Measurements from ENCODE around the gene ITGB8.

ITGB8 gene

GRCh38 chr7:20320322-20320721 lies 10.4 kb upstream of the ITGB8 start:
- no peak for TF ChIP-seq Cebpa-rat (IDR thresholded peaks at IDR 0.05)
- no peak overlapping the region for H3K4me2 ChIP-seq
- no peak overlapping the region for H3K27ac ChIP-seq
- no peaks in the 10 kb centered on the region for H3K36me3 ChIP-seq
- no peak overlapping the region for H3K9ac ChIP-seq
- no peaks in the 10 kb centered on the region for H4K20me1 ChIP-seq
- no peaks in the 10 kb centered on the region for H3K27me3 ChIP-seq
- H3K4me1 ChIP-seq, result peaks cover 6% of the 10 kb centered on the region
- no peaks in the 10 kb centered on the region for H3K9me3 ChIP-seq
- no peak overlapping the region for H3K4me3 ChIP-seq

GRCh38 chr7:20320786-20321185 lies 9.9 kb upstream of the ITGB8 start:
- no peaks in the 10 kb centered on the region for H3K27me3 ChIP-seq
- TF ChIP-seq Cebpa-rat (IDR thresholded peaks at IDR 0.05), result no peak
- H3K9me3 ChIP-seq, result no peaks in the 10 kb centered on the region
- no peak overlapping the region for H3K27ac ChIP-seq
- no peak overlapping the region for H3K4me3 ChIP-seq
- no peak overlapping the region for H3K4me2 ChIP-seq
- H3K4me1 ChIP-seq, result peaks cover 6% of the 10 kb centered on the region
- no peaks in the 10 kb centered on the region for H4K20me1 ChIP-seq
- H3K36me3 ChIP-seq, result no peaks in the 10 kb centered on the region
- H3K9ac ChIP-seq, result no peak overlapping the region

- H3K9me3 ChIP-seq, result no peaks in the 10 kb centered on the region
- H3K27me3 ChIP-seq, result no peaks in the 10 kb centered on the region; the same call in 1 of the 2 replicates
- H3K4me2 ChIP-seq, result no peak overlapping the region
- no peak overlapping the region for H3K27ac ChIP-seq
- peaks cover 6% of the 10 kb centered on the region for H3K4me1 ChIP-seq
- no peaks in the 10 kb centered on the region for H3K36me3 ChIP-seq
- TF ChIP-seq Cebpa-rat (IDR thresholded peaks at IDR 0.05), result no peak
- H4K20me1 ChIP-seq, result no peaks in the 10 kb centered on the region
- no peak overlapping the region for H3K4me3 ChIP-seq
- H3K9ac ChIP-seq, result no peak overlapping the region
Observed at GRCh38 chr7:20323595-20323994, 7.1 kb upstream of the ITGB8 start.

- peaks cover 8% of the 10 kb centered on the region for H4K20me1 ChIP-seq
- no peak overlapping the region for H3K4me2 ChIP-seq
- TF ChIP-seq Cebpa-rat (IDR thresholded peaks at IDR 0.05), result no peak
- peaks cover 26% of the 10 kb centered on the region for H3K27me3 ChIP-seq
- H3K9ac ChIP-seq, result no peak overlapping the region
- no peak overlapping the region for H3K4me3 ChIP-seq
- no peaks in the 10 kb centered on the region for H3K36me3 ChIP-seq
- no peaks in the 10 kb centered on the region for H3K9me3 ChIP-seq
- H3K4me1 ChIP-seq, result peaks cover 8% of the 10 kb centered on the region
- no peak overlapping the region for H3K27ac ChIP-seq
Observed at GRCh38 chr7:20326342-20326741, 4.4 kb upstream of the ITGB8 start.

- Histone ChIP-seq H4K20me1 (peaks cover 16% of the 10 kb centered on the region), H3K4me1 (peaks cover 15% of the 10 kb centered on the region), H3K27ac (no peak overlapping the region), H3K9me3 (no peaks in the 10 kb centered on the region), H3K9ac (no peak overlapping the region), H3K4me2 (no peak overlapping the region), H3K36me3 (no peaks in the 10 kb centered on the region), H3K27me3 (peaks cover 33% of the 10 kb centered on the region), H3K4me3 (no peak overlapping the region)
- TF ChIP-seq Cebpa-rat (IDR thresholded peaks at IDR 0.05), result no peak
Observed at GRCh38 chr7:20327055-20327454, 3.6 kb upstream of the ITGB8 start.

- Histone ChIP-seq H3K9ac (no peak overlapping the region), H4K20me1 (peaks cover 20% of the 10 kb centered on the region), H3K36me3 (no peaks in the 10 kb centered on the region), H3K4me3 (no peak overlapping the region), H3K4me2 (no peak overlapping the region), H3K4me1 (peaks cover 15% of the 10 kb centered on the region), H3K9me3 (no peaks in the 10 kb centered on the region), H3K27ac (no peak overlapping the region), H3K27me3 (peaks cover 42% of the 10 kb centered on the region)
- no peak for TF ChIP-seq Cebpa-rat (IDR thresholded peaks at IDR 0.05)
Observed at GRCh38 chr7:20328027-20328426, 2.7 kb upstream of the ITGB8 start.

GRCh38 chr7:20328692-20329091 lies 2.0 kb upstream of the ITGB8 start:
- no peaks in the 10 kb centered on the region for H3K36me3 ChIP-seq
- no peak for TF ChIP-seq Cebpa-rat (IDR thresholded peaks at IDR 0.05)
- H4K20me1 ChIP-seq, result peaks cover 20% of the 10 kb centered on the region
- no peak overlapping the region for H3K27ac ChIP-seq
- no peak overlapping the region for H3K9ac ChIP-seq
- H3K4me2 ChIP-seq, result no peak overlapping the region
- H3K27me3 ChIP-seq, result peaks cover 49% of the 10 kb centered on the region
- no peaks in the 10 kb centered on the region for H3K9me3 ChIP-seq
- peaks cover 15% of the 10 kb centered on the region for H3K4me1 ChIP-seq
- H3K4me3 ChIP-seq, result no peak overlapping the region

- Histone ChIP-seq H3K4me1 (peaks cover 15% of the 10 kb centered on the region), H3K36me3 (no peaks in the 10 kb centered on the region), H3K27me3 (peaks cover 52% of the 10 kb centered on the region), H3K9me3 (no peaks in the 10 kb centered on the region), H3K27ac (no peak overlapping the region), H3K9ac (peak overlapping the region; percentile 20; the same call in 1 of the 2 replicates), H3K4me3 (peak overlapping the region; percentile 69), H3K4me2 (peak overlapping the region; percentile 86), H4K20me1 (peaks cover 20% of the 10 kb centered on the region)
- no peak for TF ChIP-seq Cebpa-rat (IDR thresholded peaks at IDR 0.05)
Observed at GRCh38 chr7:20329389-20330238, 1.1 kb upstream of the ITGB8 start.

GRCh38 chr7:20330928-20331909 lies 519 bp downstream of the ITGB8 start:
- H3K9me3 ChIP-seq, result no peaks in the 10 kb centered on the region
- peaks cover 15% of the 10 kb centered on the region for H3K4me1 ChIP-seq
- H3K36me3 ChIP-seq, result no peaks in the 10 kb centered on the region
- H4K20me1 ChIP-seq, result peaks cover 20% of the 10 kb centered on the region
- peak overlapping the region; percentile 69 for H3K4me3 ChIP-seq
- TF ChIP-seq Cebpa-rat (IDR thresholded peaks at IDR 0.05), result no peak
- H3K4me2 ChIP-seq, result peak overlapping the region; percentile 86
- peak overlapping the region; percentile 20; the same call in 1 of the 2 replicates for H3K9ac ChIP-seq
- no peak overlapping the region for H3K27ac ChIP-seq
- peaks cover 52% of the 10 kb centered on the region for H3K27me3 ChIP-seq
